GM18526 (cell line): ENCODE results near the gene UBE2D2.

Source experiments
- POLR2A ChIP-seq: IDR thresholded peaks from 3 replicates; pipeline ENCODE4 v1.6.1; 2011; ENCODE audit not compliant: insufficient read length; ENCODE audit errors: extremely low read depth

The UBE2D2 gene

DNA sequence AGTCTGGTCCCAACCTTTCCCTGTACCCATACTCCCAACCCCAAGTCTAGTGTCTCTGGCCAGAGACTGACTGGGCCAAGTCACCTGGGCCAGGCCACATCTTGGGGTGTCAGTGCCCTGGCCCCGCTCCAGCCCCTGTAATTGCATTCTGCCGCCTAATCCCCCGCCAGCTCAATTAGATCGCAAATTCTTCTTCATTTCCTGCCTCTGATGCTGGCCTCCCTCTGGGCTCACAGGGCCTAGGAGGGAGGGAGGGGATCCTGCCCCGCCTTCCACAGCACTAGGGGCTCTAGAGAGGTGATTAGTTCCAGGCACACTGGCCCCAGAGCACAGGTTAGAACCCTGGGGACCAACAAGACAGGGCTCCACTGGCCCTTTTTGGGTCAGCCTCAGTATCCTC, 92.5 kb downstream of the UBE2D2 start:
- TF ChIP-seq POLR2A, result no peak

DNA sequence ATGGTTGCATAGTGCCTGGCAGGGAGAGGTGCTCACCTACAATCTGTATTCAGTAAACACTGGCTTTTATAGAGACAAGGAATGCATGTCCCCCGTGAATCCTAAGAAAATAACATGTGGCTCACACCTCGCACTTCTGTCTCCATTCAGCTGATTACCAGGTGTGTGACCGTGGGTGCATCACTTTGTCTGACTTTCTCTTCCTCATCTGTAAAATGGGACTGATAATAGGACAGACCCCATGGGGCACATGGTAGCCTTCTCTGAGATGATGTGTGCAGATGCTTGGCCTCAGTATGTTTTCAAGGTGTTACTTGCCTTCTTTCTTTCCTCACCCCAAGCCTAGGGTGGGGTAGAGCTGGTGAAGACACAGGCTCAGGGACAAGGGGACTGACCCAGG, 93.3 kb downstream of the UBE2D2 start:
- TF ChIP-seq POLR2A, result no peak

DNA sequence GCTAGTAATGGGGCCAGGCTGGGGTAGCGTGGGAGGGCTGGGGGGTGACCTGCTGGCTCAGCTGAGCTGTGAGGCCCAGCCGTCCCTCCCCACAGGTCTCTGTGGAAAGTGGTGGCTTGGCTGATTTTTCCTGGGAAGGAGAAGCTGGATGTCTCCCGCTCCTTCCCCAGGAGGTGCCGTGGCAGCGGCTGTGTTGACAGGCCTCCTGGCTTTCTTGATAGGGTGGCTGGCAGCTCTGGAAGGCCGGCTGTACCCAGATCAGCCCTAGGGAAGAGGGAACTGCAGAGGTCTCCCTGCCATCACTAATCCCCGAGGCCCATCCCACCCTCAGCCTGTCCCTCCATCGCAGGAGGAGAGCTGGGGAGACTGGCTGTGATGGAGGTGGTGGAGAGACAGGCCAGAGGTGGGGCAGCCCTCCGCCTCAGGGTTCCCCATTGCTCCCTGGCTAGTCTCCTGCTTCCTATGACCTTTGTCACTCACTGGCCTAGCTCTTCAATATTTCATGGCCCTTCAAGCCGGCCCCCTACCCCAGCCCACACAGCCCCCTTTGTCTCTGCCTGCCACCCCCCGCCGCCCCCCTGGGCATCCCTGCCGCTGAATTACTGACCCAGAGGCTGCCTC, 93.8 kb downstream of the UBE2D2 start:
- TF ChIP-seq POLR2A, result no peak

DNA sequence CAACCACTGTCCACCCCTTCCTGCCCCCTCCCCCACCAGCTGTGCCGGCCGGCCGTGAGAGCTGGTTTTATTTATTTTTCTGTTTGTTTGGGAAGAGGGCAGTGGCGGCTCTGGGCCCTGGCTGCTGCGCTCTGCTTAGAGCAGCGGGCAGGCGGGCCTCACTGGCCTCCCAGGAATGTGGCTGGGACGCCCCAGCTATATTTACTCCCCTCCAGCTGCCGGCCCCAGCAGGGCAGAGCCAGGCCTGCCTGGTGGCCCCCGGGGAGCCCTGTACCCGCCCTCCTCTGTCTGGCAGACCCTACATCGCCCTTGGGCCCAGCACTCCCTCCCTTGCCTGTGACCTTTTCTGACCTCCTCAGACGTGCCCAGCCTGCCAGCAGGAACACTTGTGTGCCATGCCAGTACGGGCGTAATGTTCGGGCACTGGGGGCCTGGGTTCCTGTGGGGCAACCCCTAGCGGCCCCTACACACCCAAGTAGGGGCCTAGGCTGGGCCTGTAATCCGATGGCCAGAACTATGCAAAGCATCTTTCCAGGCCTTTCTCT, 94.7 kb downstream of the UBE2D2 start:
- TF ChIP-seq POLR2A, result no peak

DNA sequence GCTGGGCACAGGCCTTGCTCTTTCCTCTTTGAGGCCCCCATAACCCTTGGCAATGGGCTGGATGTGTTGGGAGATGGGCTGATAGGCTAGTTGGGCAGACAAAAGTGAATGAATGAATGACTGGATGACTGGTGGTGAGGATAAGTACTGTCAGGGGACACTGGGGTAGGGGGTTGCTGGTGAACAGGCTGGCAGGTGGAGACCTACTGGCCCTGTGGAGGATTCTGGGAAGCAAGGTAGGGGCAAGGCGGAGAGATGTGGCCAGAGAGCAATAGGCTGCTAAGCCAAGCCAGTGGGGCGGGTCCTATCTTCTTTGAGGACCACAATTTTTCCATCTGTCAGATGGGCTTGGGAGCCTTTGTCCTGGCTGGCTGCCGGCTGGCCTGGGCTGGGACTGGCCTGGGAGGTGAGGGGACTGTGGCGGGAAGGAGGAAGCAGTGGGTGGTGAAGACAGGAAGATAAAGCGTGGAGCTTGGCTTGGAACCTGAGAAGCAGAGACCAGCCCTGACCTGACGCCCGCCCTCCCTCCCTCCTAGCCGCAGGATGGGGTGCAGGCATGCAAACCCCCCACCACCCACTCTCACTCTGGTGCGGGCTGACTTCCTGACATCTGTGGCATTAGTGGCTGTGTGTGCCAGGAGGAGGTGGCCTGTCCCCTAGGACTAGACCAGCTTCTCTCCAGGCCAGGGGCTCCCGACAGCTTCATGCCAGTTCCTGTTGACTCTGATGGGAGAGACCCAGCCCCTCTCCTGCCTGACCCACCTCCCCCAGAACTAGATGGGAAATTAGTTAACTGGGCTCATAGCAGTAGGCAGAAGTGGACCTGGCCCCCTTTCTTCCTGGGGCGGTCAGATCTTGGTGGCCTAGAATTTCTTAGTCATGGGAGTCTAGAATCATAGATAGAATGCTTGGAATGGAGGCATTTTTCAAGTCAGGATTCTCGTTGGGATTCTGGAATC, 96.5 kb downstream of the UBE2D2 start:
- peak; percentile 9 for TF ChIP-seq POLR2A

DNA sequence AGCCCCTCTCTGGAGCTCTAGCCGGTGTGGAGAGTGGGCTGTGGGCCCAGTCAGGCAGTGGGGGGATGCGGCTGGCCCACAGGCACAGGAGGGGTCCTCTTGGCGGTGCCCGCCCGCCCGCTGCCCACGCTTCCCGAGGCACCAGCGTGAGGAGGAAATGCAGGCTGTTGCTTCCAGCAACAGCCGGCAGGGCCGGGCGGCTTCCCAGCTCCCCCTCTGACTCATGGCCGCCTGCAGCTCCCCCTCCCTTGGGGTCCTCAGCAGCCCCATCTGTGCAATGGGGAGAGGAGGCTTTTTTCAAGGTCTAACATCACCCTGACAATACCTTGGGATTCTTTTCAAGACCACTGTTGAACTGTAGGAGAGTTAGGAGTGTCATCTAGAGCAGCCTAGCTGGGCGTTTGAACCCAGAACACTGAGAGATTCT, 97.4 kb downstream of the UBE2D2 start:
- no peak for TF ChIP-seq POLR2A

DNA sequence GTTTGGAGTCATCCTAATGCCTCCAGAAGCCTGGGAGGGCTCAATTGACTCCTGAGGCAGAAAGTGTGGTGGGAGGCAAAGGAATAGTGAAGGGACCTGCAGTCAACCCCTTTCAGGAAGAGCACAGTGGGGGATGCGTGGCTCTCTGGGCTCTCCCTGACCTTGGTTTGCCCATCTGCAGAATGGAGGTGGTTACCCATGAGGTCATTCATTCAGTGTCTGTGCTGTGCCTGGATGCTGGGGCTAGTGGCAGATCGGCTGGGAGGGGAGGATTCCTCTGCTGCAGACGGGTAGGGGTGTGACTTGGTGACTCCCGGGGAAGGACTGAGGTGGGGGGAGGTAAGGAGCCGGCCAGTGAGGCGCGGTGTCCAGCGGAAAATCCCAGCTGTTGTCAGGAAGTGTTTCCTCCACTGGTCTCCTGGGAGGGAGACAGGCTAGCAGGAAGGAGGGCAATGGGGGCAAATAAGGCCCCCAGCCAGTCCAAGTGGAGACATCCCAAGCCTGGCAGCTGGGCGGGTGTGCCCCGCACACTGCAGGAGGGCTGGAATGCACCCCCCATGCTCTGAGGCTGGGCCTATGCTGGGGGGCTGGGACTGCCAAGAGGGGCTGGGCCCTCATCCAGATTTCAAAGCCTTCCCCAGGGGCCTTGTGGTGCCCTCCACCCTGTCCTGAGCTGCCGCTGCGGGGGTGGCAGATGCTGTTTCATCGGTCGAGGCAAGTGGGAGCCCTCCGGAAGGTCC, 98.0 kb downstream of the UBE2D2 start:
- no peak for TF ChIP-seq POLR2A

DNA sequence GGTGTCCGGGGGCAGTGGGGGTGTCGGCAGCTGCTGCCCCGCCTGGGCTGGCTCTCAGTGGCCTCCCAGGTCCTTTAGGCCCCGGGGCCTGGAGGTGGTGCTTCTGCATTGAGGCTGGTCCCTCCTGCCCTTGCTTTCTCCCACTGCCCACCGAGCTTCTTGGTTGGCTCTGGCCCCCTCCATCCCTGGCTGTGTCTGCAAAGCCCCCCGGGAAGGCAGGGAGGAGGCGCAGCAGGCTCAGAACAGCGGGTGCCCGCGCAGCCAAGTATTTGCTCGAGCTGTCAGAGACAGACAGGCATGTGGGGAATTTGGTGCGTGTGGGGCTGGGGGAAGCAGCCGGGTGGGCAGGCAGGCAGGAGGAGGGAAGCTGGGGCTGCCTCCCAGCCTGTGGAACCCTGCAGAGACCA, 98.6 kb downstream of the UBE2D2 start:
- TF ChIP-seq POLR2A, result no peak

DNA sequence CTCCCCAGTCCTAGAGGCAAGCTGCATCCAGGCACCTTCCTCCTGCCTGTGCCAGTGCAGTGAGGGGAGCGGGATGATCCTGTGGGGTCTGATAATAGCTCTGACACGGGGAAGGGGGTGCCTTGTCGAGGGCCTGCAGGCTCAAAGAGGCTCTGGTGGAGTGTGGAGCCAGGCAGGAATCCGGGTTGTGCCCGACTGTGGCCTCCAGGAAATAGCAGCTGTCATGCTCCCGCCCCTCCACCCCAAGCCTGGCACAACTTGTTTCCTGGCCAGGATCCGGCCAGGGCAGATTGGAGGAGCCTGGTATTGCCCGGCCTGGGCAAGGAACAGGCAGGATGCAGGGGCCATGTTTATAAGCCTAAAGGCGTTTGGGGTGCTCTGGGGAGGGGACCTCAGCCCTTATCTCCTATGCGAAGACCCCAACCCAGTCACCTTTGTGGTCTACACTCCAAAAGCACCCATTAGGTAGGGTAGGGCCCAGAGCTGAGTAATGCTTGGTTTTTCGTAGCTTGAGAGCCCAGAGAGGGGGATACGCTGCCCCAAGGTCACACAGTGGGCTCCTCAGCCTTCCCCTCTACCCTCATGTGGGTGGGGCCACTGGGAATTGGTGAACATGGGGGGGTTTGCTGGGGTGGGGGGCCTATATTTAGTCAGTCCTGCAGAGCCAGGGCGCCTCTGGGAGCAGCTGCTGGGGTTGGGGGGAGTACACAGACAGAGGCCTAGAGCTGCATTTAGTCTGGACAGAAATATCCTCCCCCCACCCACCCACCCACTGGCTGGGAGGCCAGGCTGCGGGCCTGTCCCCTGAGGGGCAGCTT, 99.2 kb downstream of the UBE2D2 start:
- TF ChIP-seq POLR2A, result peak; percentile 37

DNA sequence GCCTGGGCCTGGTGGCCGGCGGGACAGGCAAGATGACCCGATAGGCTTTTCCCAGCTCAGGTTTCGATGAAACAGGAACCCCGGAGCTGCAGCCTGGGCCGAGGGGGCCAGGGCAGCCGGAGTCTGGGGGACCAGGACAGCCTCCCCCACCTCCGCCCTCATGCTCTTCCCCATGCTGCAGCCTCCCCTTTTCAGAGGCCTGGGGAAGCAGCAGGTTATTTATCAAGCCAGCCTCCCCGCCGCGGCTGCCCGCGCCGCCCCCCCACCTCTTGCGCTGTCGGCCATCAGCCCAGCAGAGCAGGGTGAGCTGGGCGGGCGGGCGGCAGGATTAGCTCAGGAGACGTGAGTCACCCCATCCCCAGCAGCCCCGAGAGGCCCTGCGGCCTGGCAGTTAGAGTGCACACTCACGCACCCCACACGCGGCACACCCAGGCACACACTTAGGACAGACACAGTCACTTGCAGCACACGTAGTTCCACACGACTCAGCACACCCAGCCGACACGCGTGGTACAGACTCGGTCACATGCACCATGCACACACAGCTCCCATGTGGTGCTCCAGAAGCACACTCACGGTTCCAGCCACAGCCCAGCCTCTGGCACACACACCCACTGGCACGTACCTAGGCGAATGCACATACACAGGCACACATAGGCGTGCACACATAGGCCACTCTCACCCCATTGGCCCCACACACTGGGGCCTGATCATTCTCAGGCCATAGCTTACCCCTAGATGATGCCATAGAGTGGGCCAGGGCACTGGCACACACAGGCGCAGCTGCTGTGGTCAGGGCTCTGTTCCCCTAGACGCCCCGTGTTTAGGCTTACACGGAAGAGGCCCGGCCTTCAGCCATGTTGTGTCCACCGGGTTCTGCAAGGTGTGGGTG, 100.0 kb downstream of the UBE2D2 start:
- TF ChIP-seq POLR2A, result no peak

DNA sequence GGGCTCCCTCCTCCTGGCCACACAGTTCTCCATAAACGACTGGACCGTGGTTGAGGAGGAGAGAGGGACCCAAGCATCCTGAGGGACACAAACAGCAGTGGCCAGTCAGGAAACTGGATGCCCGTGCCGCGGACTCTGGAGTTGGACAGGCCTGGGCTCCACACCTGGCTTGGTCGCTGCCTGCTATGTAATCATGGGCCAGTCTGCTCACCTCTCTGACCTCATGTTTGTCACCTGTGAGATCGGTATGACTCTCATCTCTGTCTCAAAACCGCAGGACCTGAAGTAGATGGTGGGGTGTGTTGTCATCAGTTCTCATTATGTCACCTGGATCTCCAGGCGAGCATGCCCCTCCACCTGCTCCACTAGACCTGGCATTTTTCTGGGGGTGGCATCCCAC, 101.5 kb downstream of the UBE2D2 start:
- TF ChIP-seq POLR2A, result no peak

DNA sequence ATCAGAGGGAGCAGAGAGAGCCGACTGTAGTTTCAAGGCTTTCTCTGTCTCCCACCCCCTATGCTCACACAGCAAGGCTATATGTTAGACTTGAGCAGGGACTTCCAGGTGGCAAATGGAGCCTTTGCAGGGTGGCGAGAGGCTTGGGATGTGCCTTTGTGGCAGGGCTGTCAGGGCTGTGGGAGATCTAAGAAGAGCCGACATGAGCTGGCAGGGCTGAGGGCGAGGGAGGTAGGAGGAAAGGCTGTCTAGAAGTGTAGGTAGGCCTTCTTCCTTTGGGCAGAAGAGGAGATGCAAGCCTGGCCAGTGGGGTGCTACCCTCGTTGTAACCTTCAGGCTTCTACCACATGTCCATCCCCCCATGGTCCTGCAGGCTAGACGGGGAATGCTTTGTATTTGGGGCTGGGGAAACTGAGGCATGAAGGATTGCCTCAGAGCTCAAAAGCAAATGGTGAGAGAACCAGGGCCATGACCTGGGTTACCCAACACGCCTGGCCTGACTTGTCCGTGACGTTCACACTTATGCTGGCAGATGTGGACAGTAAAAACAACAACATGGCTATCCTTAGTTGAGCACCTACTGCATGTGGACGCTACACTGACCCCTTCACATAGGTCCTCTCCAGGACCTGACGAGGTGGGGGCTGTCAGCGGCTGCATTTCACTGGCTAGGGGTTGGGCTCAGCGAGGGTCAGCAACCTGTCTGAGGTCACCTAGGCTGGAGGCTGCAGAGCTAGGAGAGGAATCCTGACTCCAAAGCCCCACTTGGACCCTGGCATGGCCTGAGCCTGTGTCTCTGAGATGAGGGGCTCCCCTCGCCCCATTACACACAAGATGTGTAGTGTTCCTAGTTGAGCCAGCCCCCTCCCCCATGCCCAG, 102.3 kb downstream of the UBE2D2 start:
- TF ChIP-seq POLR2A, result no peak

DNA sequence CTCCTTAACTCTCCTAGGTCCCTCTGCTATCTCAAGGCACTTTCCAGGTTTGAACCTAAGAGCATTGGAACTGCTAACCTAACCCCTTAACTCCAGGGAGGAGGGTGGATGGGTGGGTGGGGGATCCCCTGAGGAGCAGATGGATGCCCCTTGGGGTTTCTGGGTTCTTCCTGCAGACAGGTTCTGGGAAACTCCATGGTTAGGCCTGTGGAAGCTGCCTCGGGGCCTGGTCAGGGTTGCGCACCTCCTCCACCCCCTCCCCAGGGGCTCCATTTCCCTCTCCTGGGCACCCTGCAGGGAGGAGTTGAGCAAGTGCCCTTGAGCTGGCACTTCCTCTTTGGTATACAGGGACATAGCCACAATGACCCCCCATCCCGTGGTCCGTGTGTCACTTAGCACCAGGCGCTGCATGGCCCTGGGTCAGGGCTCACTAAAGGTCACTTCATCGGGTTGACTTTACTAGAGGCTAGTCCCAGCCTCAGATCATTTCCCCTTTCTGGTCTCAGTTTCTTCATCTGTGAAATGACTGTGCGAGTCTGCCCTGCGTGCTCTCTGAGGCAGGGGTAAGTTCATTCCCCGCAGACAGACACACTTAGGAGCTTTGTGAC, 103.1 kb downstream of the UBE2D2 start:
- no peak for TF ChIP-seq POLR2A
